Lower leg skin (tissue), 3 donors: ENCODE results near the gene ALDOC.

Experiments used
- CTCF ChIP-seq, 3 donors: fragments of 450-650 bp; IDR thresholded peaks; one replicate each; pipeline ENCODE4 v1.5.1; 2016; ENCODE audit warnings: antibody characterized with exemption in 3 of 3, mild to moderate bottlenecking in 3 of 3, moderate library complexity in 2 of 3
- POLR2A ChIP-seq, 2 donors: fragments of 450-650 bp; IDR thresholded peaks; one replicate each; pipeline ENCODE4 v1.6.1; 2016 to 2017; ENCODE audit warnings: antibody characterized with exemption in 2 of 2, mild to moderate bottlenecking in 1 of 2, moderate library complexity in 1 of 2

GRCh38 chr17:28577466-28577824 is 750 bp upstream of the ALDOC start:
- TF ChIP-seq CTCF (IDR thresholded peaks at IDR 0.05) (no peak), POLR2A (IDR thresholded peaks at IDR 0.05) (no peak)
